NCI-H2029 (cell line): ENCODE data around the gene DDR1.
A peak's percentile ranks its signal among the peaks of the same experiment; 100 is the strongest.

ENCODE experiments used
- DNase-seq: peaks from one replicate; lab custom pipeline; 2025; lab: John Stamatoyannopoulos, UW

DDR1 gene

DNA sequence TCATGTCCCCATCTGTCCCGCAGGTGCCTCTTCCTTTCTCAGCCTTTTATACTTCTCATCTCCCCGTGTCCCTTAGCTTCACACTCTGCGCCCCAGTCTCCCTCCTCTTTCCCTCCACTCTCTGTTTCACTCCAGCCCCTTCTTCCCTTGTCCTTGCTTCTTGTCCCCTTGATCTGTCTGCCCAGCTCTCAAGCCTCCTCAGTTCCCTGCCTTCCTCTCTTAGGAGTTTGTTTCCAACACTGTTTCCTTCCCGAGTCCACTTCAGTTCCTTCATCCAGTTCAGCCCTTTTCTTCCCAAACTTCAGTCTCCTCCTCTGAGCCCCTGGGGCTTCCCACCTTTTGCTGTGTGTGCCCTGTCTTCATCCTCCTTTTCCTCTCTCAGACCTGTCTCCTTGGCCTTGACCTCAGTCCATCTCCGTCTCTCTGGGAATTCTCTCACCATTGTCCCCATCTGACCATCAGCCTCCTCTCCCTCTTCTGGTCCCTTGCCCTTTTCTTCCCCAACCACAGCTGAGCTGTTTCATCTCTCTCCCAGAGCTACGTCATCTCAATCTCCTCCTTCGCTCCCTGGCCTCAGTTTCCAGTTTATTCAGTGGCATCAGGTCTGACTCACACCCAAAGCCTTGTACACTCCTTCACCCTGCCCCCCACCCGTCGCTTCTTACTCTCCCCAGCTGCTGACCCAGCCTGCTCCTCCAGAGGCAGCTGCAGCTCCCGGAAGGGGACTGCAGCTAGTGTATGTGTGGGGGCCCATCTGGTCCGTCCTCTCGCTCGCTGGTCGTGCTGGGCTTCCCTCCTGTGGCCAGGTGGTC, 2.7 kb upstream of the DDR1 start:
- no peak for DNase-seq

GRCh38 chr6:30882204-30882758, 2.0 kb upstream of the DDR1 start:
- no peak for DNase-seq

GRCh38 chr6:30882759-30883684, 1.3 kb upstream of the DDR1 start:
- DNase-seq = peak; percentile 52

GRCh38 chr6:30884521-30885480, 482 bp downstream of the DDR1 start:
- DNase-seq = peak; percentile 44

- peak; percentile 76 for DNase-seq
Measured at GRCh38 chr6:30885481-30885998, 1.2 kb downstream of the DDR1 start.

DNA sequence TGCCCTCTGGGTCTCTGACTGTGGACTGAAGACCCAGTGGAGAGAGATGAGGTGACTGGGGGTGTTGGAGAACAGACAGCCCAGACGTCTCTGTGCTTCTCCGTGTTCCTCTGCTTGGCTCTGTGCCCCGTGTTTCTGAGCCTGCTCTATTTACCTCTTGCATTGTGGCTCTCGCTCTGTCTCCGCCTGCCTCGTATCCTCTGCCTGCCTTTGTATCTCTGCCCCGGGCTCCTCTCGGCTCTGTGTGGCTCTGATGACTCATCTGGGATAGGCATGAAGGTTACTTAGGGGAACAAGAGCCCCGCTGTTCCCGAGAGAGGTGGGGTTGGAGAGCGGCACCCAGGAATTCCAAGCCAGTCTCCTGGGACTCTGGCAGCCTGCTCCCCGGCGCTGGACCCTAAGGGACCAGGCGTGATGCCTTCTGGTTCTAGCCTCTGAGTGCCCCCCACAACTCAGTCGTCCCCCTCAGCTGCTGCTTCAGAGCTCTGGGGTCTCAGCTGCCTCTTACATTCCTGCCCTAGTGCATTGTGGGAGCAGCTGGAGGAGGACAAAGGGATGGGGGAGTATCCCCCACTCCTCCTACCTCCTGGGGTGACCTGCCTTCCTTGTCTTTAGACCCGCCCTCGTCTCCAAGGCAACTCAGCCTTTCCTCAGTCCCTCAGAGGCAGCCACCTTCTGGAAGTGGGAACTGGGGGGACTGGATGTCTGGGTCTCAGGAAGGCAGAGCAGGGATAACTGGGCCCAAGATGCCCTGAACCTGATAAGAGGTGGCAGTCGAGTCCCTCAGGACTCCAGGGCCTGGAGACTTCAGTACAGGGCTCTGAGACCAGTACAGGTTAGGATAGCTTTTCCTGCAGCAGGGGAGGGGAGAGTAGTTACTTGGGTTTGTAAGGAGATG, 1.9 kb downstream of the DDR1 start:
- DNase-seq = peak; percentile 72

DNA sequence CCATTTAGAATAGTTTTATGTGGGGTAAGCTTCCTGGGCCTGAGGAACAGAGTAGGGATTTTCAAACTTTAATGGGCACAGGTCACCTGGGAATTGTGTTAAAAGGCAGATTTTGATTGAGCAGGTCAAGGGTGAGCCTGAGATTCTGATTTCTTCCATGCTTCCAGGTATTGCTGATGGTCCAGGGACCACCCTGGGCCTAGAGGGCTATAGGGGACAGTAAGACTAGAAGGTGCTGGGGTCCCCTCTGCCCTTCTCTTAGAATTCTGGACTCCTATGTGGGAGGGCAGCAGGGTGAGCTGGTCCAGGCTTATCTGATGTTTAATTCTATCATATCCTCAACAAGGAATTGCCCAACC, 2.6 kb downstream of the DDR1 start:
- DNase-seq = no peak

- DNase-seq = no peak
Measured at GRCh38 chr6:30887901-30888815, 3.8 kb downstream of the DDR1 start.

DNA sequence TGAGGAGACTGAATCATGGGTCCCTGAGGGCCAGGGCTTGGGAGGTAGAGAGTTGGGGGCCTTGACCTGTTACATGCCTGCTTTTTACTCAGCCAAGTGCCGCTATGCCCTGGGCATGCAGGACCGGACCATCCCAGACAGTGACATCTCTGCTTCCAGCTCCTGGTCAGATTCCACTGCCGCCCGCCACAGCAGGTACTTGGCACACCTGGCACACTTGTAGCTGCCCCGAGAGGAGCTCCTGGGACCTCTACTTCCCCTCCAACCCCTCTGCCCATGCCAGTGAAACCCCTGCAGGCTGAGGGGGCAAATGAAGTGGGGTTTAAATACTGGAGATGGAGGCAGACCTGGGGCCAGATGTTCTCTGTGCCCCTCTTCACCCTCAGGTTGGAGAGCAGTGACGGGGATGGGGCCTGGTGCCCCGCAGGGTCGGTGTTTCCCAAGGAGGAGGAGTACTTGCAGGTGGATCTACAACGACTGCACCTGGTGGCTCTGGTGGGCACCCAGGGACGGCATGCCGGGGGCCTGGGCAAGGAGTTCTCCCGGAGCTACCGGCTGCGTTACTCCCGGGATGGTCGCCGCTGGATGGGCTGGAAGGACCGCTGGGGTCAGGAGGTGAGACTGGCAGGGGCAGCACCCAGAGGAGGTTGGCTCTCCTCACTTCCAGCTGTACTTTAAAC, 4.6 kb downstream of the DDR1 start:
- no peak for DNase-seq

- no peak for DNase-seq
Measured at GRCh38 chr6:30889496-30889885, 5.2 kb downstream of the DDR1 start.

DNA sequence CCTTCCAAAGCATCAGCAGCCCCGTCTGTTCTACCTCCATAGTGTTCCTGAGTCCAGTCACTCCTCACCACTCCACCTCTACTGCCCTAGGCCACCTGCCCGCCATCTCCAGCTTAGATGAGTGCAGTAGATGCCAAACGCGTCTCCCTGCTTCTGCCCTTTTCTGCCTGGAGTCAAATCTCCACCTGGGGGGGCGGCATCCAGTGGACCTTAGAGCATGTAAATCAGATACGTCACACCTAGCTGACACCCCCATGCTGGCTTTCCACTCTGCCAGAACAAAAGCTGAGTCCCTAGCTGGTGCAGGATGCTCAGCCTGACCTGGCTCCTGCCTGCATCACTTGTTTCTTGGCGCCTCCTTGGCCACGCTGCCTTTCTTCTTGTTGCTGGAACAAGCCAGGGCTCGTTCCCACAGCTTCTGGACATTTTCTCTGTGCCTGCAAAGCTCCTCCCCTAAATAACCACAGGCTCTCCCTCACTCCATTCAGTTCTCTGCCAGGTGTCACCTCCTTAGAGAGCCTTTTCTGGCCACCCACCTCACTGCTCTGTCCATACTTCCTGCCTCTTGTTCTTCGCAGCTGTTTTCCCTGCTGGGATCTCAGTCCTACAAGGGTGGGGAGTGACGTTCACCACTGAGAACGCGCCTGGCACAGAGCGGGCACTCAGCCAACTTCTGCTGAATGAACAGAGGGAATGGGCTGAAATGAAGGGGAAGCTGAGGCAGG, 5.8 kb downstream of the DDR1 start:
- peak; percentile 82 for DNase-seq

- DNase-seq = no peak
Measured at GRCh38 chr6:30890646-30891449, 6.5 kb downstream of the DDR1 start.

DNA sequence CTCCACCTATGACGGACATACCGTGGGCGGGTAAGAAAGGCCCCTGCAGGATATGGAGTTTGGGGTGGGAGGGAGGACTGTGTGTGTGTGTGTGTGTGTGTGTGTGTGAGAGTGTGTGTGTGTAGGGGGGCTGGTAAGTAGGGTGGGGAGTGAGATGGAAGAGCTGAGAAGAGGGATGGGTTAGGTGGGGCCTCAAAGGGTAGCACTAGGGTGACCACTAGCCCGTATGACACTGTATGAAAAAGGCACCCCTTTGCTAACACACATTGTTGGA, 7.1 kb downstream of the DDR1 start:
- no peak for DNase-seq

- DNase-seq = no peak
Measured at GRCh38 chr6:30891816-30892538, 7.7 kb downstream of the DDR1 start.

- DNase-seq = no peak
Measured at GRCh38 chr6:30893001-30893591, 8.8 kb downstream of the DDR1 start.

DNA sequence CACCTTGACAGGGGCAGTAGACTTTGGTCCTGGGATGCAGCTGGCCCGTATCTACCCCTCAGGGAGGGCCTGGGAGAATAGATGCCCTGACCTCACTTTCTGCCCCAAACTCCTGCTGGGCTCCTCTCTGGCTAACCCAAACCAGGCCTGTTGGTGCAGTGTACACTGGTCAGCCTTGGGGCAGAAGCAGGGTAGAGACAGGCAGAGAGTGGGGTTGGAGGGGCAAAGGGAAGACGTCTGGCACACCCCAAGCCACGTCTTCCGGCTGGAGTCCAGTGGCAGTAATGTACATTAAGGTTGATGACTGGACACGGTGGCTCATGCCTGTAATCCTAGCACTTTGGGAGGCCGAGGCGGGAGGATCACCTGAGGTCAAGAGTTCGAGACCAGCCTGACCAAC, 9.3 kb downstream of the DDR1 start:
- DNase-seq = no peak
